ENCODE data around the gene PPT1.
A peak's percentile ranks its signal among the peaks of the same experiment; 100 is the strongest.
"Not testable (repeated sequence)": the region's sequence is repeated elsewhere in the genome, so short reads cannot be mapped to it uniquely, and the experiment has no call there.

PPT1 gene

DNA sequence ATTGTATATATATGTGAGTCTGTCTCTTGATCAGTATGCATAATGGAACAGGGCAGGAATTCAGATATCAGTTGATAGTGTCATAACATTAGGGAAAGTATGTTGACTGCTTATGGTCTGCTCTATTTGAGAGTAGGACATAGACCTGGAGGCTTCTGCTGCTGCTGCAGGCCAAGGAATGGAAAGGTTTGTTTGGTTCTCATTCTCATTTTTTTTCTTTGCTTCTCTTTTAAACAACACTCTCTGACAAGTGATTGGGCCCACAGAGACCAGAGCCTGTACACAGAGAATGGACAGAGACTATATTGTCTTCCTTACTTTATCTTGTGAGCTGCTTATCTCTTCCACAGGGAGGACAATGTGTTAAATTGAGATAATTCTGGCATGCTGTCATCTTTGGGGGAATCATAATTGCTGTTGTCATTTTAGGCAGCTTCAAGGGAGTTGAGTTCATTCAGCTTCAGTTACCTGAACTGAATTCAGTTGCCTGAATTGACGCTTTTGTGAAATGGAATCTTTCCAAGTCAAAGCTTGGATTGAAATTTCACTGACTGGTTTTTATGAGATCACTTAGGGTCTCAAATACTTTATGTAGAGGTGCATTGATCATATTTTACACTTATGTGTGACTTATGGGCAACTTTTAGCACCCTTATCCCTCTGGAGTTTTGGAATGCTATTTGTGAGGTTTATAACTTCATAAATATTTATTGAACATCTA lies 39.6 kb downstream of the PPT1 start:
- FAIRE-seq (no peak), DNase-seq (ENCODE audit: low spot score) (no peak)

DNA sequence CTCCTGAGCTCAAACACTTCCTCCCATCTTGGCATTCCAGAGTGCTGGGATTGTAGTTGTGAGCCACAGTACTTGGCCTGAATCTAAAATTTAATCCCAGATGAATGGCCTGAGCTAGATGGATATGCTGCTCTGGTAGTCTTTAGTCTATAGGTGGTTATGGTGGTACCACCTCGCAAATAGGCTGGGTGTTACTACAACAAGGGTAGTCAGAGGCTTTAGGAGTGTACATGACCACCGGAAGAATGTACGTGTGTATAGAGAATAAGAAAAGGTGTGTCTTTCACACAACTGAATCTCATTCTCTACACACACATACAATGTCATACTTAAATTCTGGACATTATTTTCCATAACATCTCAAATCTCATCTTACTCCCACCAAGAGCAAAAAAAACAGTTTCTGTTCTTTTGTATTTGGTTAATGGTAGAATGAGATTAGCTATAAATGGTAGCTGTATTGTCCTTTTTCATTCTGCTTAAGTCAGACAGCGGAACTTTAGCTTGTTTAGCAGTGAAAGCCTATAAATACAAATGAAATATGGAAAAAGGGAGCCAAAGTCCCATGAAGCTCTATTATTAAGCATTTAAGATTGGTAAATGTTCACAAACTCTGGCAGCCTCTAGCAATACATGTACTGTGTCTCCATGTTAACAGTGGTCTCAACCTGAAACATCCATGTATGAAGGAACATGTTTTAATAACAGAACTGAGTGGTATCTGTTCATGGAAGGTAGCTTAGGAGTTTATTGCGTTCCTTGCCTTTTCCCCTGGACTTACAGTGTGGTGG lies 40.3 kb downstream of the PPT1 start:
- FAIRE-seq = no peak
- DNase-seq (ENCODE audit: low spot score) = no peak

- FAIRE-seq = no peak
- DNase-seq (ENCODE audit: low spot score) = no peak
Measured at GRCh38 chr1:40053138-40053887, 43.7 kb downstream of the PPT1 start.

- FAIRE-seq = no peak
- DNase-seq (ENCODE audit: low spot score) = no peak
Measured at GRCh38 chr1:40050863-40051262, 46.2 kb downstream of the PPT1 start.

- DNase-seq (ENCODE audit: low spot score) (no peak), FAIRE-seq (no peak)
Measured at GRCh38 chr1:40049725-40050124, 47.3 kb downstream of the PPT1 start.

DNA sequence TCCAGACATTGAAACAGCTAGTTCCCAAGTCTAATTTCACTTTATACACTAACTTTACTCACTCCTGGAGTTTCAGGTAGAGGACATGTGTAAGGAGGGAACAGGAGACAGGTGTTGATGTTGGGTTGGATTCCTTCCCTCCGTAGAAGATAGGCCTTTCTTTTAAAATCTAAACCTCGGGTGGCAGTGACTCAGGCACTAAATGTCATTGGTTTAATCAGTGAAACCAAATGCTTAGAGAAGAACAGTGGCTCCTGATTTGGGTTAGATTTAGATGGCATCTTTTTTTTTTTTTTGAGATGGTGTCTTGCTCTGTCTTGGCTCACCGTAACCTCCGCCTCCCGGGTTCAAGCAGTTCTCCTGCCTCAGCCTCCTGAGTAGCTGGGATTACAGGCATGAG lies 49.3 kb downstream of the PPT1 start:
- FAIRE-seq (no peak), DNase-seq (ENCODE audit: low spot score) (no peak)

- no peak for DNase-seq (ENCODE audit: low spot score)
- FAIRE-seq = no peak
Measured at GRCh38 chr1:40047276-40047675, 49.8 kb downstream of the PPT1 start.

GRCh38 chr1:40045766-40046165 lies 51.3 kb downstream of the PPT1 start:
- FAIRE-seq (no peak), DNase-seq (ENCODE audit: low spot score) (no peak)

GRCh38 chr1:40045182-40045581 lies 51.9 kb downstream of the PPT1 start:
- FAIRE-seq = no peak
- DNase-seq (ENCODE audit: low spot score) = no peak

DNA sequence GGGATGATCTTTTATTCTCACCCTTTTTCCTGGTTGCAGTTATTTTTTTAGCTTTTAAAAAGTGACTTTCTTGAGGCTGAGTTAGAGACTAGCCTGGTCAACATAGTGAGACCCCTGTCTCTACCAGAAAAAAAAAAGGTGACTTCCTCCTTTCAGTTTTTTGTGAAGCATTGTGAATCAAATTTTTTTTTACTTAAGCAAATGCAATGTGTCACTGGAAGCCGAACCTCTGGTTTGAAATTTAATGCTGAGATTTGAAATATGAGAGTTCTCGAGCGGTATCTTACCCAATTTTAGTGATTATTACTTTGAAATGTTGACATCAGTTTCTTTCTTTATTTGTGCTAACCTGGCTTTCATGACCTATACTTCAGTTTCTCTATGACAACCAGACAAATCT lies 52.9 kb downstream of the PPT1 start:
- DNase-seq (ENCODE audit: low spot score) (no peak), FAIRE-seq (no peak)

- DNase-seq (ENCODE audit: low spot score) (no peak), FAIRE-seq (no peak)
Measured at GRCh38 chr1:40042341-40042740, 54.7 kb downstream of the PPT1 start.

GRCh38 chr1:40041466-40041838 lies 55.6 kb downstream of the PPT1 start:
- DNase-seq (ENCODE audit: low spot score) (no peak), FAIRE-seq (no peak)

GRCh38 chr1:40040511-40041465 lies 56.3 kb downstream of the PPT1 start, which contains the start of gene CAP1:
Gene CAP1 (plus strand): TSS chr1:40040729. CDS start chr1:40059347, 18,618 bp downstream.
- DNase-seq (ENCODE audit: low spot score) = peak; percentile 100
- FAIRE-seq = peak; percentile 90

DNA sequence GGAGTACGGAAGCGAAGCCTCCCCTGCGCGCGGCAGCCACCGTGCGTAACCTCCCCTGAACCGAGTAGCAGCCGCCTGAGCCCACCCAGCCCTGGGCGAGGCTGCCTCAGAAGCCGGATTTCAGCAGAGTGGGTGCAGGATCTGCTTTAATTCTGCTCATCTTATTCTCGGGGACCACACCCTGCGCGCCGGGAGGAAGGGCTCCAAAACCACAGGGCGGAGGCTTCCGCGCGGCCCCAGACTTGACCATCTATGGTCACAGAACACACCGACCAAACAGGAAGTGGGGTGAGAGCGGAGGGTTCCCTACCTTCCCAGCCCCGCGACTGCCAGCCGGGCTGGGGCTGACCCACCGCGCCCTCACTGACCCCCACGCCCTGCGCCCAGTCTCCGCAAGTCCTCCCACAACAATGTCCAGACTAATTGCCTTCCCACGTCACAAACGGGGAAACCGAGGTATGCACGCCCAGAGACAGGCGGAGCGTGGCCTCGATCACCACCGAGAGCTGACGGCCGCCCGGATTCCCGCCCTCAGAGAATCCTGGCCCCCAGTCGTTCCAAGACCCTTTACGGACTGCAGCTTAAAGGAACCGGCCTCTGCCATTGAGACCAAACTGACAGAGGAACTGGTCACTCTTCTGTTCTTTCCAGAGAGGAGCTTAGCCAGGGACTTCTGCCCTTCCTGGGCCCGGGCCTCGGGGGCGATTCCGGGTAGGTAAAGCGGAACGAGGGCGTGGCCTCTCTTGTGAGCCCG lies 57.1 kb downstream of the PPT1 start:
- peak; percentile 27 for FAIRE-seq
- DNase-seq (ENCODE audit: low spot score) = peak; percentile 89

DNA sequence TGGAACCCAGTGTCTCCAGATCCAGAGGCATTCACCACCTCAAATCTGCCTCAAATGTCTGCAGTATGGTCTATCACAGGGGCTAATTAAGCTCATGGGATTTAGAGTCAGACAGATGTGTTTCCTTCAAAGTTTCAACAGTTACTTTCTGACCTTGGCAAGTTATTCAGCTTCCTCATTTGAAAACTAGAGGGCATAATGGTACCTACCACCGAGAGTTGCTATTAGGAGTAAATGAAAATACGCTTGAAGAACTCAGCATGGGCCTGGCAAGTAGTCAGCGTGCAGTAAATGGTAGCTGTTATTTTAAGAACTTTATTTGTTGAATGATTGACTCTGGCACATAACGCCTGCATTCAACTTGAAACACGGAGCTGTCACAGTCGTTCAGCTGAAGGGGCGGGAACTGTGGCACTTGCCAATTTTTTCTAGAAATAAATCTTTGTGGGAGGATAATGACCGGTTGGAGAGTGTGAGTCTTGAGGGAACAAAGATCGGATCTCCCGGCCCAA lies 57.8 kb downstream of the PPT1 start:
- FAIRE-seq (no peak), DNase-seq (ENCODE audit: low spot score) (peak; percentile 13)

DNA sequence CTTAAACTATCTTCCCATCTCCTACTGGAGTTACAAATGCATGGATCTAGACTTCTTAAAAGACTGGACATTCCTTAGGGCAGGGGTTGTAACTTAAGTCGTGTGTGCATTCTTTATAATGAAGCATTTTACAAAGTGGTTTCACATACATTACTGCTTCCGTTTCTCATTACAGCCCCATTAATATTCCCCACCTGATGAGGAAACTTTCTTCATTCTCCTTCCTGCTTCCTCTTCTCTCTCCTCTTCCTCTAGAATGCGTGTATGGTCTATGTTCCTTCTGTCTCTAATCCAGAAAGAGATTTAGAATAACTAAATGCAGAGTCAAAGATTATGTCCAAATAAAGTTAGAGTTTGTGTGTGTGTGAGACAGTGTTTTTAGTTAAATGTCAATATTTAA lies 58.4 kb downstream of the PPT1 start:
- FAIRE-seq (no peak), DNase-seq (ENCODE audit: low spot score) (no peak)

DNA sequence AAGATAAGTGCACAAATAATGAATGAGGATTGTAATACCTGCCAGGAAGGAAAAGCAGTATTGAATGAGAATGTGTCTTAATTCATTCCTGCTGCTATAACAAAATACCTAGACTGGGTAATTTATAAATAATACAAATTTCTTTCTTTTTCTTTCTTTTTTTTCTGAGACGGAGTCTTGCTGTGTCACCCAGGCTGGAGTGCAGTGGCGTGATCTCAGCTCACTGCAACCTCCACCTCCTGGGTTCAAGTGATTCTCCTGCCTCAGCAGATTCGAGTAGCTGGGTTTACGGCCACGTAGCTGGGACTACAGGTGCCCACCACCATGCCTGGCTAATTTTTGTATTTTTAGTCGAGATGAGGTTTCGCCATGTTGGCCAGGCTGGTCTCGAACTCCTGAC lies 59.8 kb downstream of the PPT1 start:
- DNase-seq (ENCODE audit: low spot score); FAIRE-seq: not testable (repeated sequence)

DNA sequence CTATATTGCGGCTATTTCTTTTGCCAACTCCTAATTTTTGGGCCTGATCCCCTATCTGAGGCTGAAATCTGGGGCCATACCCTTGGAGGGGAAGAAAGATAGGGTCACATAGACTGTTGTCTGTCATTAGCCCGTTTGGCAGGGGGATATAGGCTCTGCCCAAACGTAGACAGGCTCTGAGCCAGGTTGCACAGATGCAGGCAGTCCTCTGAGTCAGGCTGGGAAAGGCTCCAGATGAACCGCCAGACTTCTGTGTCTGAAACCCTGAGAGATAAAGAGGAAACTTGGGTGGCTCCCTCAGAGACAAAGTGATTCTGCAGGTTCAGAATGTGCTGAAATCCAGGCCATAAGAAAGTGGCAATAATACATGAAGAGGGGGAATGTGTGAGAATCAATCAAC lies 60.5 kb downstream of the PPT1 start:
- FAIRE-seq (no peak), DNase-seq (ENCODE audit: low spot score) (no peak)

GRCh38 chr1:40034869-40035268 lies 62.2 kb downstream of the PPT1 start:
- DNase-seq (ENCODE audit: low spot score) = no peak
- FAIRE-seq = no peak

Measured in urothelium cell line (cell line).